Measurements from ENCODE around the gene PDCD2L. TPM values are rescaled to one million over a fixed set of nuclear protein-coding genes. Genes with fewer than 3 reads are reported as not detected.

PDCD2L gene
- total RNA-seq, 6 donors from 2014 or later, result 3.2 to 35.6 (median 9.5) TPM

GRCh38 chr19:34418300-34418699 lies 14.1 kb downstream of the PDCD2L start:
- H3K27ac ChIP-seq, result no peak overlapping the region
- no peak for DNase-seq
- H3K36me3 ChIP-seq, result peaks cover 0 to 49% (median 11%) of the 10 kb centered on the region in 4 donors
- H3K27me3 ChIP-seq, result no peaks in the 10 kb centered on the region
- H3K9me3 ChIP-seq, result no peaks in the 10 kb centered on the region
- no peak for ATAC-seq (ENCODE audit: low FRiP score in 2 of 2)
- WGBS, 2 donors, result 96 to 97% methylated on average over 4 of the region's 4 CpGs
- H3K4me3 ChIP-seq, result no peak overlapping the region
- no peaks in the 10 kb centered on the region for H3K4me1 ChIP-seq
- TF ChIP-seq CTCF (IDR thresholded peaks at IDR 0.05) (no peak), EP300 (IDR thresholded peaks at IDR 0.05) (no peak), POLR2A (IDR thresholded peaks at IDR 0.05) (no peak), POLR2AphosphoS5 (IDR thresholded peaks at IDR 0.05) (no peak)

- peaks cover 0 to 13% (median 1%) of the 10 kb centered on the region in 4 donors for H3K36me3 ChIP-seq
- ATAC-seq (ENCODE audit: low FRiP score in 2 of 2), result no peak
- H3K27me3 ChIP-seq, result no peaks in the 10 kb centered on the region
- peak in 1 of 2 donors; percentile 73 for DNase-seq
- peaks cover 20 to 32% (median 27%) of the 10 kb centered on the region in 4 donors for H3K4me1 ChIP-seq
- no peak overlapping the region for H3K4me3 ChIP-seq
- whole genome bisulfite sequencing, 2 donors, result 90 to 95% methylated on average over 6 to 8 of the region's 8 CpGs
- no peaks in the 10 kb centered on the region for H3K9me3 ChIP-seq
- H3K27ac ChIP-seq, result no peak overlapping the region
- TF ChIP-seq EP300 (IDR thresholded peaks at IDR 0.05), result no peak
- TF ChIP-seq POLR2A (IDR thresholded peaks at IDR 0.05), result no peak
- TF ChIP-seq POLR2AphosphoS5 (IDR thresholded peaks at IDR 0.05), result no peak
- TF ChIP-seq CTCF (IDR thresholded peaks at IDR 0.05), result no peak
Observed at GRCh38 chr19:34426096-34426661, 22.0 kb downstream of the PDCD2L start.

- TF ChIP-seq CTCF (IDR thresholded peaks at IDR 0.05) (no peak), POLR2A (IDR thresholded peaks at IDR 0.05) (peak in 1 of 4 donors; percentile 8)
- H3K27ac ChIP-seq, result peak overlapping the region; percentile 90 to 97 (median 92)
- no peaks in the 10 kb centered on the region for H3K9me3 ChIP-seq
- no peaks in the 10 kb centered on the region for H3K27me3 ChIP-seq
- peaks cover 0 to 13% (median 4%) of the 10 kb centered on the region in 4 donors for H3K36me3 ChIP-seq
- ATAC-seq (ENCODE audit: low FRiP score in 2 of 2) (peak; percentile 50 to 89), DNase-seq (peak; percentile 31 to 60)
- peak overlapping the region; percentile 78 to 100 (median 88) for H3K4me3 ChIP-seq
- 0% methylated on average over 5 to 54 of the region's 68 CpGs for WGBS, 2 donors
- peaks cover 20 to 37% (median 30%) of the 10 kb centered on the region in 4 donors for H3K4me1 ChIP-seq
Observed at GRCh38 chr19:34428549-34429285, 24.5 kb downstream of the PDCD2L start.

GRCh38 chr19:34429553-34429952 lies 25.4 kb downstream of the PDCD2L start:
- WGBS, 2 donors, result 64 to 79% methylated on average over 9 of the region's 9 CpGs
- Histone ChIP-seq H3K36me3 (peaks cover 3 to 18% (median 10%) of the 10 kb centered on the region in 4 donors), H3K4me1 (peaks cover 20 to 37% (median 30%) of the 10 kb centered on the region in 4 donors), H3K27me3 (no peaks in the 10 kb centered on the region), H3K4me3 (peak overlapping the region in 3 of 4 donors; percentile 86 to 100 (median 89)), H3K27ac (peak overlapping the region in 2 of 4 donors; percentile 92 to 97), H3K9me3 (no peaks in the 10 kb centered on the region)
- TF ChIP-seq CTCF (IDR thresholded peaks at IDR 0.05) (no peak), POLR2A (IDR thresholded peaks at IDR 0.05) (no peak), POLR2AphosphoS5 (IDR thresholded peaks at IDR 0.05) (no peak), EP300 (IDR thresholded peaks at IDR 0.05) (no peak)
- DNase-seq, result no peak
- ATAC-seq (ENCODE audit: low FRiP score in 2 of 2), result no peak

All from upper lobe of left lung (tissue), 6 donors.